HepG2 (cell line): ENCODE results near the gene ADRM1. TPM values are rescaled to one million over a fixed set of nuclear protein-coding genes. Genes with fewer than 3 reads are reported as not detected.

Source experiments
- ATAC-seq: fragments of 200-7000 bp; cut with Tn5 transposase; 3 replicates; pipeline ENCODE4 v1.9.1; 2020; ENCODE audit warnings: mild to moderate bottlenecking, moderate library complexity
- BruUV-seq: library from RNA; stranded (reverse); fragments of 400-500 nt; replicated peaks from 2 replicates; lab custom pipeline; 2021; lab: Mats Ljungman, UMichigan
- CTCF ChIA-PET: fragments of 300-600 bp; formaldehyde crosslinking; extraction: SDS; loops from one replicate; lab custom pipeline; 2021; ENCODE audit warnings: low total read pairs, inconsistent platforms, low intra/inter-chr PET ratio; lab: Yijun Ruan, JAX
- POLR2A ChIA-PET: fragments of 350-600 bp; sonication (Branson Sonifier 250); formaldehyde crosslinking; loops from one replicate; lab custom pipeline; 2020; ENCODE audit warnings: antibody characterized with exemption, inconsistent platforms; lab: Yijun Ruan, JAX
- DNase-seq: peaks from one replicate; pipeline ENCODE4 v3.0.0-alpha.2; 2015; ENCODE audit warnings: low spot score
- FAIRE-seq: peaks from 3 replicates; lab custom pipeline; 2011; peaks lifted over from hg19 to GRCh38; lab: Jason Lieb, UNC
- H2AFZ ChIP-seq: one replicate; pipeline ENCODE4 v1.6.1; 2011; ENCODE audit warnings: low read length, inconsistent platforms
- H3K27ac ChIP-seq: fragments of 300-600 bp; 3 replicates; pipeline ENCODE4 v1.8.0; 2011; ENCODE audit warnings: mixed run types, mild to moderate bottlenecking, mixed read lengths, low read length, inconsistent platforms; ENCODE audit not compliant: insufficient read depth; ENCODE audit errors: extremely low read length
- H3K27me3 ChIP-seq, 2 experiments: fragments of 200-600 bp in 1 of 2; 2 replicates in 1 of 2; 3 replicates in 1 of 2; pipeline versions ENCODE4 v1.6.0 to v1.8.0; 2011; ENCODE audit warnings: low read length in 2 of 2, mild to moderate bottlenecking in 2 of 2, moderate library complexity in 2 of 2, inconsistent platforms in 1 of 2; ENCODE audit not compliant: insufficient read depth in 2 of 2, control insufficient read depth in 1 of 2
- H3K36me3 ChIP-seq, 2 experiments: fragments of 200-600 bp in 1 of 2; replicated peaks in 1 of 2; 2 replicates in 1 of 2; 3 replicates in 1 of 2; pipeline versions ENCODE4 v1.5.1 to v1.8.0; 2011; ENCODE audit warnings: low read length in 2 of 2, inconsistent platforms in 1 of 2; ENCODE audit not compliant: insufficient read depth in 2 of 2, control insufficient read depth in 1 of 2
- H3K4me1 ChIP-seq: 2 replicates; pipeline ENCODE4 v1.5.1; 2012; ENCODE audit warnings: low read length, inconsistent platforms; ENCODE audit not compliant: insufficient read depth
- H3K4me2 ChIP-seq: 2 replicates; pipeline ENCODE4 v1.6.0; 2011; ENCODE audit warnings: low read depth, low read length, inconsistent platforms
- H3K4me3 ChIP-seq, 3 experiments: fragments of 200-600 bp in 1 of 3; sonication (generic), shearing (Covaris generic) in 1 of 3; replicated peaks in 1 of 3; 2 replicates each; pipeline ENCODE4 v1.5.1; 2011 to 2016; ENCODE audit warnings: low read length in 3 of 3, inconsistent platforms in 2 of 3, low read depth in 2 of 3, mild to moderate bottlenecking in 2 of 3, control low read depth in 1 of 3, mixed read lengths in 1 of 3; ENCODE audit not compliant: insufficient read depth in 1 of 3
- H3K79me2 ChIP-seq: one replicate; pipeline ENCODE4 v1.6.1; 2011; ENCODE audit warnings: low read length, inconsistent platforms; ENCODE audit not compliant: insufficient read depth
- H3K9ac ChIP-seq: 2 replicates; pipeline ENCODE4 v1.6.0; 2011; ENCODE audit warnings: mild to moderate bottlenecking, low read depth, low read length, inconsistent platforms; ENCODE audit not compliant: insufficient read depth
- H3K9me3 ChIP-seq: 2 replicates; pipeline ENCODE4 v1.5.1; 2012; ENCODE audit warnings: mild to moderate bottlenecking, low read length
- H4K20me1 ChIP-seq: 2 replicates; pipeline ENCODE4 v1.6.0; 2011; ENCODE audit warnings: inconsistent platforms, mild to moderate bottlenecking, low read length, moderate library complexity; ENCODE audit not compliant: insufficient read depth
- PHF21A ChIP-seq: sonication (generic); formaldehyde crosslinking; IDR thresholded peaks from 2 replicates; pipeline ENCODE4 v1.5.0; 2020; ENCODE audit warnings: mild to moderate bottlenecking, missing genetic modification reagents
- PRDM10 ChIP-seq: sonication (generic); formaldehyde crosslinking; IDR thresholded peaks from 2 replicates; pipeline ENCODE4 v1.4.0; 2020; ENCODE audit warnings: low read depth, missing genetic modification reagents
- RFX1 ChIP-seq: fragments of 450-650 bp; IDR thresholded peaks from 2 replicates; pipeline ENCODE4 v1.6.1; 2017
- SIN3A ChIP-seq: IDR thresholded peaks from 2 replicates; pipeline ENCODE4 v1.6.1; 2011; ENCODE audit warnings: low read depth, mild to moderate bottlenecking, control low read depth, low read length, borderline replicate concordance
- SNAPC4 ChIP-seq: sonication (generic); formaldehyde crosslinking; IDR thresholded peaks from 2 replicates; pipeline ENCODE4 v1.4.0; 2020; ENCODE audit warnings: mild to moderate bottlenecking, missing genetic modification reagents
- XBP1 ChIP-seq: sonication (generic); formaldehyde crosslinking; IDR thresholded peaks from 2 replicates; pipeline ENCODE4 v1.5.0; 2020; ENCODE audit warnings: missing genetic modification reagents
- ZNF260 ChIP-seq: sonication (generic); formaldehyde crosslinking; IDR thresholded peaks from 2 replicates; pipeline ENCODE4 v1.4.0; 2020; ENCODE audit warnings: missing genetic modification reagents, low read depth, mild to moderate bottlenecking, borderline replicate concordance
- ZNF619 ChIP-seq: sonication (generic); formaldehyde crosslinking; IDR thresholded peaks from 2 replicates; pipeline ENCODE4 v1.4.0; 2020; ENCODE audit warnings: mild to moderate bottlenecking, missing genetic modification reagents
- WGBS: methylation state at CpG from one replicate; pipeline ENCODE4 v1.1.6; 2017; ENCODE audit warnings: low lambda C conversion rate; 5-methylcytosine and 5-hydroxymethylcytosine counted together
- in situ Hi-C: cut with HindIII; loops from 2 replicates; pipeline ENCODE4 v1.10.0; 2017; ENCODE audit warnings: low pct_unique_long_range_greater_than_20kb; ENCODE audit not compliant: extremely low pct_ligation_motif_present
- intact Hi-C: fragments of 100-400 bp; cut with micrococcal nuclease; formaldehyde crosslinking; loops from one replicate; pipeline ENCODE4 v1.10.0; 2022; ENCODE audit not compliant: unreplicated experiment
- polyA plus RNA-seq, 8 experiments: library from polyadenylated mRNA; depleted of rRNA in 3 of 8; stranded (reverse) in 7 of 8; unstranded in 1 of 8; fragments of >200 nt; fragmentation: Illumina TruSeq in 4 of 8; extraction: Trizol in 4 of 8; gene quantifications; 2 replicates each; pipeline versions ENCODE4 v1.2.1 to v1.2.3, GENCODE V29; 2011 to 2016; ENCODE audit warnings: low read depth in 4 of 8, missing spikeins in 1 of 8, mixed read lengths in 1 of 8; ENCODE audit not compliant: insufficient read depth in 1 of 8
- total RNA-seq, 5 experiments: library from RNA; depleted of rRNA; stranded (reverse); fragments of >200 nt; fragmentation: Illumina TruSeq; extraction: Trizol; gene quantifications; 2 replicates each; pipeline ENCODE4 v1.2.3, GENCODE V29; 2016; ENCODE audit warnings: low read depth in 1 of 5
- TF ChIP-seq, protein P1 (sequence below): sonication (generic); formaldehyde crosslinking; IDR thresholded peaks from 2 replicates; pipeline ENCODE4 v1.4.0; 2020; ENCODE audit warnings: missing genetic modification reagents
- TF ChIP-seq, protein P2 (sequence below), 2 experiments: IDR thresholded peaks; 2 replicates each; pipeline ENCODE4 v1.6.1; 2011 to 2012; ENCODE audit warnings: low read length in 2 of 2, borderline replicate concordance in 1 of 2, low read depth in 1 of 2, mild to moderate bottlenecking in 1 of 2, moderate library complexity in 1 of 2

The ADRM1 gene
- total and polyA plus RNA-seq, 2 of the 13 experiments (the other 11 are each of a cell fraction or from before 2014, with no cell fraction given) = 92.9 to 154 TPM

DNA sequence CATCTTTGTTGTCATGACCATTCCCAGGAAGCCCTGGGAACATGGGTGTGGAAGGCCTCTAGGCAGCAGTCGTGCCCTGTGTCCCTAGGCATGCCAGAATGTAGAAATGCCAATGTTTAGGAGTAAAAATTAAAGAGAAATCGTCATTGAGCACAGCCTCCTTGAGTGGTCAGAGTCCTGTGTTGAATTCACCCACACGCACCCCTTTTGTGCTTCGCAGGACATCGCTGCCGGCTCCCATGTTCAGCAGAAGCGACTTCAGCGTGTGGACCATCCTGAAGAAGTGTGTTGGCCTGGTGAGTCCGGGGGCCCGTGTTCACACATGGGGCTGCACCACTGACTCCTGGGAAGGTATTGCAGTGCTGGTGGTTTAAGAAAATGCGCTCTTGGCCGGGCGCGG is 39.4 kb upstream of the ADRM1 start:
- H3K36me3 ChIP-seq = peaks cover 51 to 87% of the 10 kb centered on the region in 2 experiments
- TF ChIP-seq XBP1 (CRISPR knock-in tag) (no peak), SNAPC4 (CRISPR knock-in tag) (no peak), SIN3A (no peak), ZNF260 (CRISPR knock-in tag) (no peak), RFX1 (no peak), PHF21A (no peak), ZNF619 (CRISPR knock-in tag) (no peak), PRDM10 (CRISPR knock-in tag) (no peak)
- TF ChIP-seq, protein P1, sequence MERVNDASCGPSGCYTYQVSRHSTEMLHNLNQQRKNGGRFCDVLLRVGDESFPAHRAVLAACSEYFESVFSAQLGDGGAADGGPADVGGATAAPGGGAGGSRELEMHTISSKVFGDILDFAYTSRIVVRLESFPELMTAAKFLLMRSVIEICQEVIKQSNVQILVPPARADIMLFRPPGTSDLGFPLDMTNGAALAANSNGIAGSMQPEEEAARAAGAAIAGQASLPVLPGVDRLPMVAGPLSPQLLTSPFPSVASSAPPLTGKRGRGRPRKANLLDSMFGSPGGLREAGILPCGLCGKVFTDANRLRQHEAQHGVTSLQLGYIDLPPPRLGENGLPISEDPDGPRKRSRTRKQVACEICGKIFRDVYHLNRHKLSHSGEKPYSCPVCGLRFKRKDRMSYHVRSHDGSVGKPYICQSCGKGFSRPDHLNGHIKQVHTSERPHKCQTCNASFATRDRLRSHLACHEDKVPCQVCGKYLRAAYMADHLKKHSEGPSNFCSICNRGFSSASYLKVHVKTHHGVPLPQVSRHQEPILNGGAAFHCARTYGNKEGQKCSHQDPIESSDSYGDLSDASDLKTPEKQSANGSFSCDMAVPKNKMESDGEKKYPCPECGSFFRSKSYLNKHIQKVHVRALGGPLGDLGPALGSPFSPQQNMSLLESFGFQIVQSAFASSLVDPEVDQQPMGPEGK (CRISPR knock-in tag) = no peak
- TF ChIP-seq, protein P2, sequence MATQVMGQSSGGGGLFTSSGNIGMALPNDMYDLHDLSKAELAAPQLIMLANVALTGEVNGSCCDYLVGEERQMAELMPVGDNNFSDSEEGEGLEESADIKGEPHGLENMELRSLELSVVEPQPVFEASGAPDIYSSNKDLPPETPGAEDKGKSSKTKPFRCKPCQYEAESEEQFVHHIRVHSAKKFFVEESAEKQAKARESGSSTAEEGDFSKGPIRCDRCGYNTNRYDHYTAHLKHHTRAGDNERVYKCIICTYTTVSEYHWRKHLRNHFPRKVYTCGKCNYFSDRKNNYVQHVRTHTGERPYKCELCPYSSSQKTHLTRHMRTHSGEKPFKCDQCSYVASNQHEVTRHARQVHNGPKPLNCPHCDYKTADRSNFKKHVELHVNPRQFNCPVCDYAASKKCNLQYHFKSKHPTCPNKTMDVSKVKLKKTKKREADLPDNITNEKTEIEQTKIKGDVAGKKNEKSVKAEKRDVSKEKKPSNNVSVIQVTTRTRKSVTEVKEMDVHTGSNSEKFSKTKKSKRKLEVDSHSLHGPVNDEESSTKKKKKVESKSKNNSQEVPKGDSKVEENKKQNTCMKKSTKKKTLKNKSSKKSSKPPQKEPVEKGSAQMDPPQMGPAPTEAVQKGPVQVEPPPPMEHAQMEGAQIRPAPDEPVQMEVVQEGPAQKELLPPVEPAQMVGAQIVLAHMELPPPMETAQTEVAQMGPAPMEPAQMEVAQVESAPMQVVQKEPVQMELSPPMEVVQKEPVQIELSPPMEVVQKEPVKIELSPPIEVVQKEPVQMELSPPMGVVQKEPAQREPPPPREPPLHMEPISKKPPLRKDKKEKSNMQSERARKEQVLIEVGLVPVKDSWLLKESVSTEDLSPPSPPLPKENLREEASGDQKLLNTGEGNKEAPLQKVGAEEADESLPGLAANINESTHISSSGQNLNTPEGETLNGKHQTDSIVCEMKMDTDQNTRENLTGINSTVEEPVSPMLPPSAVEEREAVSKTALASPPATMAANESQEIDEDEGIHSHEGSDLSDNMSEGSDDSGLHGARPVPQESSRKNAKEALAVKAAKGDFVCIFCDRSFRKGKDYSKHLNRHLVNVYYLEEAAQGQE (IDR thresholded peaks at IDR 0.05; ENCODE audit: borderline replicate concordance in 1 of 2, low read depth in 1 of 2, low read length in 2 of 2) = no peak

More for the DNA sequence above, 39.4 kb upstream of the ADRM1 start:
- WGBS = 96% methylated on average over 14 of the region's 14 CpGs
- Histone ChIP-seq H4K20me1 (peaks cover 17% of the 10 kb centered on the region; the same call in 1 of the 2 replicates), H3K79me2 (no peaks in the 10 kb centered on the region), H3K9me3 (no peaks in the 10 kb centered on the region), H3K4me2 (no peak overlapping the region), H3K9ac (no peak overlapping the region), H2AFZ (no peak overlapping the region), H3K27me3 (no peaks in the 10 kb centered on the region), H3K4me3 (no peak overlapping the region), H3K27ac (no peak overlapping the region), H3K4me1 (no peaks in the 10 kb centered on the region)
- in situ Hi-C loops (no loop called here), intact Hi-C loops (no loop called here)
- DNase-seq (no peak), ATAC-seq (no peak), FAIRE-seq (no peak)
- no TSS peak for BruUV-seq
- ChIA-PET CTCF (no interaction called here), POLR2A (no interaction called here)
